ENCODE measurements around the gene GDAP1L1. TPM values are rescaled to one million over a fixed set of nuclear protein-coding genes. Genes with fewer than 3 reads are reported as not detected.

GDAP1L1 gene
- polyA plus RNA-seq, 3 donors, result not detected

GRCh38 chr20:44233436-44234016, 13.6 kb upstream of the GDAP1L1 start:
- no peak overlapping the region for H3K4me3 ChIP-seq (replicated peaks in 1 of 3; ENCODE audit: low read depth in 2 of 3, low read length in 3 of 3)
- no peak for DNase-seq
- Mint-ChIP-seq H3K27me3 (ENCODE audit: low read depth in 3 of 3) (peaks cover 0 to 3% (median 0%) of the 10 kb centered on the region in 3 donors), H3K4me3 (no peak overlapping the region), H3K36me3 (no peaks in the 10 kb centered on the region), H3K4me1 (no peaks in the 10 kb centered on the region), H3K9me3 (peaks cover 0 to 3% (median 0%) of the 10 kb centered on the region in 7 donors), H3K27ac (no peak overlapping the region)
- H4K20me1 ChIP-seq (ENCODE audit: insufficient read depth, low read length), result no peaks in the 10 kb centered on the region
- no peak overlapping the region for H2AFZ ChIP-seq (ENCODE audit: insufficient read depth, low read depth, low read length, poor library complexity, severe bottlenecking)
- H3K27ac ChIP-seq (ENCODE audit: low read depth in 1 of 2, low read length in 2 of 2), result no peak overlapping the region
- H3K36me3 ChIP-seq (replicated peaks in 1 of 2; ENCODE audit: control insufficient read depth in 1 of 2, insufficient read depth in 2 of 2, low read length in 2 of 2), result no peaks in the 10 kb centered on the region
- no peaks in the 10 kb centered on the region for H3K4me1 ChIP-seq (ENCODE audit: control insufficient read depth in 1 of 2, insufficient read depth in 2 of 2, low read length in 2 of 2)
- no peaks in the 10 kb centered on the region for H3K79me2 ChIP-seq (ENCODE audit: insufficient read depth, low read length)
- H3K4me2 ChIP-seq (replicated peaks; ENCODE audit: extremely low read depth, low read length, poor library complexity, severe bottlenecking), result no peak overlapping the region
- H3K9ac ChIP-seq (ENCODE audit: insufficient read depth, low read length, poor library complexity, severe bottlenecking), result no peak overlapping the region
- peaks cover 0 to 1% of the 10 kb centered on the region in 2 donors for H3K9me3 ChIP-seq (replicated peaks in 1 of 2; ENCODE audit: control insufficient read depth in 1 of 2, insufficient read depth in 1 of 2, low read length in 2 of 2)
- 95% methylated on average over 3 of the region's 6 CpGs for WGBS (ENCODE audit: insufficient coverage)
- no peak for TF ChIP-seq CTCF (IDR thresholded peaks at IDR 0.05)
- H3K27me3 ChIP-seq (ENCODE audit: control insufficient read depth in 2 of 2, insufficient read depth in 2 of 2, low read length in 2 of 2), result no peaks in the 10 kb centered on the region
- intact Hi-C loops (cut with micrococcal nuclease), result no loop called here

GRCh38 chr20:44234566-44235317, 12.4 kb upstream of the GDAP1L1 start:
- intact Hi-C loops (cut with micrococcal nuclease), result no loop called here
- H2AFZ ChIP-seq (ENCODE audit: insufficient read depth, low read depth, low read length, poor library complexity, severe bottlenecking), result no peak overlapping the region
- Mint-ChIP-seq H3K36me3 (no peaks in the 10 kb centered on the region), H3K27ac (no peak overlapping the region), H3K9me3 (peaks cover 0 to 5% (median 2%) of the 10 kb centered on the region in 7 donors), H3K4me3 (no peak overlapping the region), H3K27me3 (ENCODE audit: low read depth in 3 of 3) (peaks cover 0 to 4% (median 3%) of the 10 kb centered on the region in 3 donors), H3K4me1 (no peaks in the 10 kb centered on the region)
- H3K27ac ChIP-seq (ENCODE audit: low read depth in 1 of 2, low read length in 2 of 2), result no peak overlapping the region
- 97% methylated on average over 11 of the region's 14 CpGs for WGBS (ENCODE audit: insufficient coverage)
- no peak for DNase-seq
- no peaks in the 10 kb centered on the region for H3K4me1 ChIP-seq (ENCODE audit: control insufficient read depth in 1 of 2, insufficient read depth in 2 of 2, low read length in 2 of 2)
- no peaks in the 10 kb centered on the region for H3K27me3 ChIP-seq (ENCODE audit: control insufficient read depth in 2 of 2, insufficient read depth in 2 of 2, low read length in 2 of 2)
- no peak overlapping the region for H3K9ac ChIP-seq (ENCODE audit: insufficient read depth, low read length, poor library complexity, severe bottlenecking)
- H3K79me2 ChIP-seq (ENCODE audit: insufficient read depth, low read length), result no peaks in the 10 kb centered on the region
- H3K36me3 ChIP-seq (replicated peaks in 1 of 2; ENCODE audit: control insufficient read depth in 1 of 2, insufficient read depth in 2 of 2, low read length in 2 of 2), result no peaks in the 10 kb centered on the region
- no peak overlapping the region for H3K4me3 ChIP-seq (replicated peaks in 1 of 3; ENCODE audit: low read depth in 2 of 3, low read length in 3 of 3)
- no peak for TF ChIP-seq CTCF (IDR thresholded peaks at IDR 0.05)
- no peaks in the 10 kb centered on the region for H4K20me1 ChIP-seq (ENCODE audit: insufficient read depth, low read length)
- H3K4me2 ChIP-seq (replicated peaks; ENCODE audit: extremely low read depth, low read length, poor library complexity, severe bottlenecking), result no peak overlapping the region
- peaks cover 0 to 3% of the 10 kb centered on the region in 2 donors for H3K9me3 ChIP-seq (replicated peaks in 1 of 2; ENCODE audit: control insufficient read depth in 1 of 2, insufficient read depth in 1 of 2, low read length in 2 of 2)

All from CD14-positive monocyte (primary cell).